NB4 (cell line): ENCODE data around the gene CEP128.

Experiments used
- DNase-seq: peaks from one replicate; pipeline ENCODE4 v3.0.0; 2010; ENCODE audit warnings: low read depth
- H3K4me3 ChIP-seq: one replicate; pipeline ENCODE4 v1.5.1; 2011; ENCODE audit warnings: mild to moderate bottlenecking, low read depth, low read length, moderate library complexity
- MYC ChIP-seq: IDR thresholded peaks from 2 replicates; pipeline ENCODE4 v1.6.1; 2011; ENCODE audit warnings: low read depth, low read length
- POLR2A ChIP-seq: IDR thresholded peaks from 2 replicates; pipeline ENCODE4 v1.6.1; 2011; ENCODE audit warnings: mild to moderate bottlenecking; ENCODE audit not compliant: insufficient read length; ENCODE audit errors: extremely low read depth
- TF ChIP-seq, protein P1 (sequence below): IDR thresholded peaks from one replicate; pipeline ENCODE4 v1.5.1; 2012; ENCODE audit warnings: low read depth, low read length
- TF ChIP-seq, protein P2 (sequence below): IDR thresholded peaks from 2 replicates; pipeline ENCODE4 v1.6.1; 2011; ENCODE audit warnings: low read depth, low read length

Gene CEP128

DNA sequence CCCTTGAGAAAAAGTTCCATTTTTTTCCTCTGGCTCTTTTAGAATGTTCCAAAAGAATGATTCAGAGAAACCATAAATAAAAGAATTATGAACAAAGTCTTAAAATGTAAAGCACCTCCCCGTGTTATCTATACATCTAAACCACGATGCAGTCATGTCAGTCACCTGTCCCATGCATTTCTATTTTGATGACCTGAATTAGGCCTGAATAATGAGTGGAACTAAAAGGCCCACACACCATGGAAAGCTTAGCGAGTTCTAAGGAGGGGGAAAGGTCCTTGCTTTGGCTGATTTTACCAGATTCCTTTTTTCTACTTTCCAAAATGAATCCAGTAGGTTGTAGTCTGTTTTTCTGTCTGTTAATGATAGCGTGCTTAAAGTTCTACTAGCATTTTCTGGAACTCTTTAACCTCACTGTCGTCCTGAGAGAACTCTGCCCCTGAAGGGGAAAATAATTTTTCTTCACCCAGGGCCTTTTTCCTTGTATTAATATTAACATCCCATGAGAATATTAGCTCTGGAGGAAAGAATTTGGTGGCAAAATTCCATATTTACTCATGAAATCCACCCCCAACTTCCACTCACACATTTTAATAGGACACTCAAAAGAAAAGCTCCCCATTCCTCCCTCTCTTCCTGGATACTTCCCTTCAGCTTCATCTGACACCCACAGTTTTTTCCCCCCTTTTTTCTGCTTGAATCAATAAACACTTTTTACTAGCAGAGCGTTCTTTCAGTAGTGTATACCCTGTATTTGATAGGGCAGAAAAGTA, 464.0 kb downstream of the CEP128 start:
- H3K4me3 ChIP-seq = no peak overlapping the region
- no peak for DNase-seq
- TF ChIP-seq, protein P1, sequence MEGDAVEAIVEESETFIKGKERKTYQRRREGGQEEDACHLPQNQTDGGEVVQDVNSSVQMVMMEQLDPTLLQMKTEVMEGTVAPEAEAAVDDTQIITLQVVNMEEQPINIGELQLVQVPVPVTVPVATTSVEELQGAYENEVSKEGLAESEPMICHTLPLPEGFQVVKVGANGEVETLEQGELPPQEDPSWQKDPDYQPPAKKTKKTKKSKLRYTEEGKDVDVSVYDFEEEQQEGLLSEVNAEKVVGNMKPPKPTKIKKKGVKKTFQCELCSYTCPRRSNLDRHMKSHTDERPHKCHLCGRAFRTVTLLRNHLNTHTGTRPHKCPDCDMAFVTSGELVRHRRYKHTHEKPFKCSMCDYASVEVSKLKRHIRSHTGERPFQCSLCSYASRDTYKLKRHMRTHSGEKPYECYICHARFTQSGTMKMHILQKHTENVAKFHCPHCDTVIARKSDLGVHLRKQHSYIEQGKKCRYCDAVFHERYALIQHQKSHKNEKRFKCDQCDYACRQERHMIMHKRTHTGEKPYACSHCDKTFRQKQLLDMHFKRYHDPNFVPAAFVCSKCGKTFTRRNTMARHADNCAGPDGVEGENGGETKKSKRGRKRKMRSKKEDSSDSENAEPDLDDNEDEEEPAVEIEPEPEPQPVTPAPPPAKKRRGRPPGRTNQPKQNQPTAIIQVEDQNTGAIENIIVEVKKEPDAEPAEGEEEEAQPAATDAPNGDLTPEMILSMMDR = no peak
- TF ChIP-seq POLR2A (no peak), MYC (no peak)
- TF ChIP-seq, protein P2, sequence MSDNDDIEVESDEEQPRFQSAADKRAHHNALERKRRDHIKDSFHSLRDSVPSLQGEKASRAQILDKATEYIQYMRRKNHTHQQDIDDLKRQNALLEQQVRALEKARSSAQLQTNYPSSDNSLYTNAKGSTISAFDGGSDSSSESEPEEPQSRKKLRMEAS = no peak

DNA sequence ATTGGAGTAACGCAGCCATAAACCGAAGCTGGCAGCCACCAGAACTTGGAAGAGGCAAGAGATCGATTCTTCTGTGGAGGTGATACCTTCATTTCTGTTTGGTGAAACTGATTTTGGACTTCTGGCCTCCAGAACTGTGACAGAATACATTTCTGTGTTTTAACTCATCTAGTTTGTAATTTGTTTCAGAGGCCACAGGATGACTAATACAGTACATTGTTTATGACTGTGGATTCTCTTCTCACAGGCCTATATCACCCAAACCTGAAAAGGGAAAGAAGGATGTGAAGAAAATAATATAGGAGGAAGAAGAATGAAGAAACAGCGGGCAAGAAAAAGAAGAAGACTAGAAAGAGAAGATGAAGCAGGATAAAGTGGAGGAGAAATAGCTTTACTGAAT, 466.5 kb downstream of the CEP128 start:
- H3K4me3 ChIP-seq = no peak overlapping the region
- DNase-seq = no peak
- TF ChIP-seq, protein P1 = no peak
- TF ChIP-seq MYC (no peak), POLR2A (no peak)
- TF ChIP-seq, protein P2 = no peak

DNA sequence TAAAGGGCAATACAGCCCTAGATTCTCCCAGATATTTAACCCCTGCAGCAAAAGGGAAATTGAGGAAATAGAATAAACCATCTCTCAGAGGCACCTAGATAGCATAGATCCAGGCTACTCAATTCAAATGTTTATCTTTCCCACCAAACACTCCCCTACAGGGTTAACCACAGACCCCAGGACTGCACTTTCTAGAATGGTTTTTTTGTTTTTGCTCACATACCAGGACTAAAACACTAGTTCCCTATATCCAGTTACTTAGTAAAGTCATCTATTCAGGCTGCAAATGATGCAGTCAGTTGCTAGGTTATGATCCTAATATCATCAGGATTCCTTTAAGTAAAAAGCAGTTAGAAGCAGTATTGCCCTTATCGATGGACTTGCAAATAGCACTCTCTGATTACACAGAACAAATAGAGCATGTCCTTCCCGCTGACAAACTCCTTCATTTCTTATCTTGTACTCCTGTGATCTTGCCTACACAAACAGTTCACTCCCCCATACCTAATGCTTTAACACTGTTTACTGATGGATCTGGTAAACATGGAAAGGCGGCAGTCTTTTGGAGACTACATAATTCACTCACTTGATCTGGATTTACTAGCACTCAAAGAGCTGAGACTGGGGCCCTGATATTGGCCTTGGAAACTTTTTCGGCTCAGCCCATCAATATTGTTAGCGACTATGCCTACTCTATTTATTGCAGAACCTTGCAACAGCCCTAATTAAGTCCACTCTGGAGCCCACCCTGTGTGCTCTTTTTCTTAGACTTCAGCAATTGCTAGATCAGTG, 473.0 kb downstream of the CEP128 start:
- TF ChIP-seq MYC (no peak), POLR2A (no peak)
- TF ChIP-seq, protein P2 = no peak
- TF ChIP-seq, protein P1 = no peak
- no peak for DNase-seq
- no peak overlapping the region for H3K4me3 ChIP-seq

- no peak for DNase-seq
- no peak for TF ChIP-seq POLR2A
- no peak for TF ChIP-seq MYC
- TF ChIP-seq, protein P2 = no peak
- TF ChIP-seq, protein P1 = no peak
Observed at GRCh38 chr14:80465546-80466220, 475.9 kb downstream of the CEP128 start.

GRCh38 chr14:80464531-80465149, 476.9 kb downstream of the CEP128 start:
- no peak for TF ChIP-seq MYC
- TF ChIP-seq, protein P2 = no peak
- TF ChIP-seq, protein P1 = no peak
- TF ChIP-seq POLR2A = no peak
- H3K4me3 ChIP-seq = no peak overlapping the region
- no peak for DNase-seq

More at GRCh38 chr14:80465546-80466220, 475.9 kb downstream of the CEP128 start:
- no peak overlapping the region for H3K4me3 ChIP-seq
